Right hindlimb (tissue), 1 donor: ENCODE data around the gene RPP25L.

Experiments used
- DNase-seq: peaks from one replicate; pipeline ENCODE4 v3.0.0-alpha.2; 2018

Gene RPP25L

DNA sequence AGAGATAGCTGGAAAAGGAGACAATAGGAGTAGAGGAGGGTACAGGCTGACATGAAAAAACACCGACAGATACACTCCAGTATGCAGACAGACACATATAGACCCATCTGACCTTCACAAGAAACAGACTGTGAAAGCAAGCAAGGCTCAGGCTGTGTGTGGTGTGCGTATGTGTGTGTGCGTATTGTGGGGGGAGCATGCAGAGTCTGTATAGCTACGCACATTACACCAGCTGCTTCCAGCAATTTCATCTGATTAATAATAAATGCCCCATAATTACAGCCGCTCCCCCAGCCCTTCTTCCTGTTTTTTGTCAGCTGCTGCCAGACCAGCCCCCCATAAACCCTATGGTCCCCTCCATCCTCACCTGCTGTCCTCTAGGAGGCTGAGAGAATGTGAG, 29.1 kb downstream of the RPP25L start:
- DNase-seq: no peak

DNA sequence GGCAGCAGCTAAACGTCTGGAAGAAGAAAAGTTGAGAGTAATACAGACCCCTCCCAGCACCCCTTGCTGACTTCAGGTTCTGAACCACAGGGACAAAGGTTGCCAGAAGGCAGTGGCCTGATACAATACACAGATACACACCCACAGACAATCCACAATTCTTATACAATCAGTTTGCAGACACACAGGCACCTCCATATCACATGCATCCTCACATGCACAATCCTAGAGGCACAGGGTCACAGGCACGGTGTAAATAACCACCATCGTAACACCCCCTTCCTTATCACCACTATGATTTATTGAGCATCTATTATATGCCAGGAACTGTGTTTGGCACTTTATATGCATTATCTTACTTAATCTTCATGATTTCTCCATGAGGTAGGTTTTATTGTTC, 30.6 kb downstream of the RPP25L start:
- no peak for DNase-seq

DNA sequence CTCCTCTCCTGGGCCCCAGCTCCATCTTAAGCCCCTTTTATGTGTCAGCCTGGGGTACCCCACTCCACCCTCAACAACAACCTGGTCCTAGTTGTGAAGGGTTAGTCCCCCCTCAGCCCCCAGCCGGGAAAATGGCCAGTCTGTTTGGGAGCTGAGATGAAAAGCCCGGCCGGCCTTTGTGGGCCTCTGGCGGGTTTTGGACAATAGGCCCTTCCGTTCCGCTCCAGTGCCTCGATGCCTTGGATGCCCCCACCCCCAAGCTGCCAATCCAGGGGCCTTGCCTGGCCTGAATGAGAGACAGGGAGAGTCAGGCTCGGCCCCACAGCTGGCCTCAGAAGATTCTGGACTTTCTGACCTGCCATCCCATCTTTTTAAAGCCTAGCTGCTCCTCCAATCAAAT, 31.5 kb downstream of the RPP25L start:
- DNase-seq: no peak

DNA sequence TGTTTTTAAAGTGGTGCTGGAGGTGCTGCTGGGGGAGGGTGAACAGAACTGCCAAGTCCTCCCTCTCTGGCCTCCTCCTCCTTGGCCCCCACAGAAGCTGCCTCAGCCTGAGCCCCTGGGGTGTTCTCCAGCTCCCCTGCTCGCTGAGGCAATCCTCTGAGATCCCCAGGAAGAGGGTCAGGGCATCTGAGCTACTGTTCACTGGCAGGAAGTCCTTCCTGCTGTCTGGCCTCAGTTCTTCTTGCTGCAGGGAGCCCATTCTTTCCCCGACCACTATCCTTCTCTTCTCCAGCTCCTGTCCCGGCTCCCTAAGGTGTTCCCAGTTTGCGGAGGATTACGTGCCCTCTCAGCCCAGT, 32.1 kb downstream of the RPP25L start:
- DNase-seq: no peak

DNA sequence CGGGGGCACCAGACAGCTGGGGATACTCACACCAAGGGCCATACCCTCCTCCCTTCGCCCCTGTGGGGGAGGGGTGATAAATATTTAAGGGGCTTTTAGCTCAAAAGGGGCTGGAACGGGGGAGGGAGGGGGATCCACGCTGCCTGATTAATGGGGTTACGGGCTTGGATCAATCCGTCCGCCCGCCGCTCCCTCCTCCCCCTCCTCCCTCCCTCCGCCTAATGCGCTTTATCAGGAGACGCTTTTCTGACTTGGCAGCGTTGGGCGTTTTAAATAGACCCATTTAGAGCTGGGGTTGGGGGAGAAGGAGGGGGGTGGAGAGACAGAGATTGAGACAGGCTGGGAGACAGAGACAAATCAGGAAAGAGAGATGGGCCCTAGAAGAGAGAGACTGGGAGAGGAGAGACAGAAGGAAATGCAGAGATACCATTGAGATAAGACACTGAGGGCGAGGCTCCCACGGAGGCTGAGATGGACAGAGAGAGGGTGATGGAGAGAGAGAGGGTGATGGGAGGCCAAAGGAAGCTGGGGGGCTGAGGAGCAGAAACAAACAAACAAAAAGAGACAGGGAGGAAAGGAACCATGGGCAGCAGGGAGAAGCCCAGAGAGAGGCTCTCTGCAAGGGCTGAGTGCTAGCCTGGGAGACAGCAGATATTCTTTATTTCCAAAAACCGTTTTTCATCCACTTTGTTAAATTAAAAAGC, 32.6 kb downstream of the RPP25L start:
- DNase-seq: no peak

DNA sequence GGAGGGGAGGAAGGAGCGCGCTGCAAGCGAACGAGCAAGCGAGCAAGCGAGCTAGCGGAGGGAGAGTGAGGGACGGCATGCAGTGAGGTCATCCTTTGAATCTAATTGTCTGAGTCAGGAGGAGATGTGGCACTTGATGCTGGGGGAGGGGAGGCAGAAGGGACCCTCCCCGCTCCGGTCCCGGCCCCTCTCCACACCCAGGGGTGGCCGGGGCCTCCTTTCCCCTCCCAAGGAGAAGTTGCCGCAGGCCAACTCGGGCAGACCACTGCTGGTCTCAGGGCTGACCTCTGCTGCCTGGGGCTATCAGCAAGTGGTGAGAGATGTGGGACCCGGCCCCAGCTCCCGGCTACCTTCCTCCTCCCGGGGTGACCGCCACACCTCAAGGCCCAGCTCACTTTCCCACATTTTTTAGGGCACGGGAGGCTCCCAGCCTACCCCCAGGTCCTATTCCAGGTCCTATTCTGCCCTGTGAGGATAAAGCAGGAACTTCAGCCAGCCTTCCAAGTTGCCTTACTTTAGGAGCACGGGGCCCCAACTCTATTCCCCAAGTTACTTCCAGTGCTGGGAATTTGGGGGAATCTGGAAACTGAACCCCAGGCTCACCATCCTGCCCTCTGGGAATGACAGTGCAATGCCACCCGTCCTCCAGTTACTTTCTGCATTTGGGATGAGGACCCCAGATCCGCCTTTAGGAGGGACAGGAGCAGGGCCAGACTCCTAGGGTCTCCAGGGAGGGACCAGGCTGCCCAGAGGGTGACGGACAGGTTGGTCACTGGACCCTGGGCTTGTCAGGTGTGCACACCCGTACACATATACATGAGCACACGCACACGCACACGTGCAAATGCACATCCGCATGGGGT, 33.4 kb downstream of the RPP25L start:
- DNase-seq: peak; percentile 77

DNA sequence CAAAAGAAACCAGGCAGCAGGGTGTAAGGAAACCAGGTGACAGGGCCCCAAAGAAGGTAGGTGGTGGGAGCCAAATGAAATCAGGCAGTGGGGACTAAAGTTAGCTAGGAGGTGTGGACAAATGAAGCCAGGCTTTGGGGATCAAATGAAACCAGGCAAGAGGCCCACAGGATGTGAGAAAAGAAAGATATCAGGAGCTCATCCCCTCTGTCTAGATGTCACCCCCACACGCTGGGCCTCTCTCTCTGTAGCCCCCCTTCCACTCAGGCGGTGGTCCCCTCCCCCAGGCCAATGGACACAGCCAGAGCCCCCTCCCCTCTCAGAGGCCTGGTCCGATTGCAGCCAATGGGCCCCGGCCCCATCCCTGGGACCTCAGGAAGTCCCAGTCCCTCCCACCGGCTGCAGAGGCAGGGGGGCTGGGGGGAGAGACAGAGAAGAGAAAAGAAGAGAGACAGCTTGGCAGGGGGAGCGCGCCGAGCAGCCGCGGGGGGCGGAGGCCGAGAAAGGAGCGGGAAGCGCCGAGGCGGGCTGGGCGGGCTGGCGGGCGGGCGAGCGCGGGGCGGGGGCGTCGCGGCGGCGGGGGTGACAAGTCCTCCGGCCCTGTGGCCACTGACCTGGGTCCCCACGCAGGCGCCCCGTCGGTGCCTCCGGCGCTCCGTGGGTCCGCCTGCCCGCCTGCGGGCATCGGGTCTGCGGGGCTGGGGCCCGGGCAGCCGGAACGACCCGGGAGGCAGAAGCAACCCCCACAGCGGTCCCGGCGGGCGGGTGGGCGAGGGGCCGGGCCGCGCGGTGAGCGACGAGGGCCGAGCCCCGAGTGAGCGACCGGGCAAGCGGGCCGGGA, 34.3 kb downstream of the RPP25L start:
- DNase-seq: peak; percentile 94

DNA sequence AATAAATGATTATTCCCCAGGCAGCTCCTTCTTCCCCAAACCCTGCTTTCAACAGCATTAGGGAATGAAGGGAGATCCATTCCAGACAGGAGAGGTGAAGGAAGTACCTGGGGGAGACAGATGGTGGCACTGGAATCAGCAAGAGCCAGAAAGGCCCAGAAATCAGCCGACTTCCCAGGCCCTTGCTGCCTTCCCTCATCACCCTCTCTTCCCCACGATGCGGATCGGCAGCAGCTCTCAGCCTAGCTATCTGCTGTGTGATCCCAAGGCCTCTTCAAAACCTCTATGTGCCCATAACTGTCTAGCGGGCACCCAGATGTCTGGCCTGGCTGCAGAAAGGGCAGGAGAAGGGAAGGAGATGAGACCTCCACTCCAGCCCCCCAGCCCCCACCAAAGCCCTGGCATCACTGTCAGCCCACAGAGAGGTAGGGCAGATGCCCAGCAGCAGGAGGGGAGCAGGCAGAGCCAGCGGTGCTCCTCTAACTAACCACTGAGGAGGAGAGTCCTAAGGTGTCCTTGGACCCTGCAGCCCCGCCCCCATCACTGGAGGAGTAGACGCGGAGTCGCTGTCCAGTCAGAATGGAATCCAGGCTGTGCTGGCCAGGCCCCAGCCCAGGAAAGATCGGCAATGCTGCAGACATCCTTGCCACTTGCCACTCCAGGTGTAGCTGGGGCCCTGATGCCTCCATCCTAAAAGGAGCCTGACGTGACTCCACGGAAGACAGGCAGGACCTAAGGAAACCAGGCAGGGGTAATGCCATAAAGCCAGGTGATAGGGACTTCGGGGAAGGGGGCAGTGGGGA, 35.1 kb downstream of the RPP25L start:
- peak; percentile 64 for DNase-seq

DNA sequence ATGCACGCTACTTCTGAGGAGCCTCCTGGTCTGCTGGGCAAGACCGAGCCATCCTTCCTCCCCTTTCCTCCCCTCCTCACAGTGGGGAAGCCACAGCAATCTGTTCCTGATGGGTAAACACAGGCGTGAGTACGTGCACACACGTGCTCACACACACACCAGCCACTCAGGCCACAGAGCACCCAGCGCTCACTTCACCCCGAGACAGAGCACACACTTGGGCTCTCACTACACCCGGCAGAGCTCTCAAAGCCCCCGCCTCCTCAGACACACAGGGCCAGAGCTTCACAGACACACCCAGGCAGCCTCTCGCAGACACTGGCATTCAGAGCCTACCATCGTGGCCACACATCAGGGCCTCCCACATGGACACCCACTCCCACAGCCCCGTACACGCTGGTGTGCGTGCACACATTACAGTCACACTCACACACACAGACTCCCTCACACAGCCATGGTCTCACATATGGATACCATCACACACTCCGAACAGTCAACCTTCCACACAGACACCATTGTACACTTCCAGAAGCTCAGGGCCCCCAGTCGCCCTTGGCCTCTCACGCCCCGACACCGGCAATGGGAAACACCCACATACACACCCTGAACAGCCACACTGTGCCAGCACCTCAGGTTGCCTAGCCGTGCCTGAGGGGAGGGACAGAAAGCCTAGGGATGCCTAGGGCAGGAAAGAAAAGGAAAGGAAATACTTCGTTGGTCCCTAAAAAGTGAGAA, 35.9 kb downstream of the RPP25L start:
- DNase-seq: no peak

DNA sequence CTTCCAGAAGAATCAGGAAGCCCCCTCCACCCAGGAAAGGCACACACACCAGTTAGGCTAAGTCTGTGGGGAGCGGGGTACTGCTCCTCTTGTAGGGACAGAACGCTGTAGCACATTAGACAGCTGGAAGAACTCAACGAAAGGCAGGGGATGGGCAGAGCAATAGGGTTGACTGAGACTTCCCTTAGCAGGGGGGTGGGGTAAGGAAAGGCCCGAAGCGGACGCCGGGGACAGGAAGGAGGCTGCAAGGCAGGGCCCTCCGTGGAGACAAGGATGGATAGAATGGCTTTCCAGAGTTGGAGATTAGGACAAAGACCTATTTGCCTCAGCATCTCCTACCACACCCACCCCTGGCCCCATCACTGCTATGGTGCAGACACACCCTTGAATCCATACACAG, 36.7 kb downstream of the RPP25L start:
- DNase-seq: no peak

DNA sequence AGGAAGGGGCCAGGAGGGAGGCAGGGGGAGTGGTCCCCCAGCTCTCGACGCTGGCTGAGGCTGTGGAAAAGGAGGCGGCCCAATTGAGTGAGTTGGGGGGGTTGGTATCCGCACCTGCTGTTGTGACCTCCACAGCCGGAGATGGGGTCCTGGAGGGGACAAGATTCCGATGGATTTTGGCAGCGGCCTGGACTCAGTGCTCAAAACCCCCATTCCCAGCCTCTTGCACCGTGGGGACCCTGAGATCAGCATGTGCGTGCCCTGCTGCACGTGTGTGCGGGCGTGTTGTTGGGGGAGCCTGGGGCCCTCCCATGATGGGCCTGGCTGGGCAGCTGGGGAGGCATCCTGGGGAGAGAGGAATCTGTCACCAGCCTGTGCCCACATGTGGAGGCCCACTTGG, 37.3 kb downstream of the RPP25L start:
- peak; percentile 75 for DNase-seq

DNA sequence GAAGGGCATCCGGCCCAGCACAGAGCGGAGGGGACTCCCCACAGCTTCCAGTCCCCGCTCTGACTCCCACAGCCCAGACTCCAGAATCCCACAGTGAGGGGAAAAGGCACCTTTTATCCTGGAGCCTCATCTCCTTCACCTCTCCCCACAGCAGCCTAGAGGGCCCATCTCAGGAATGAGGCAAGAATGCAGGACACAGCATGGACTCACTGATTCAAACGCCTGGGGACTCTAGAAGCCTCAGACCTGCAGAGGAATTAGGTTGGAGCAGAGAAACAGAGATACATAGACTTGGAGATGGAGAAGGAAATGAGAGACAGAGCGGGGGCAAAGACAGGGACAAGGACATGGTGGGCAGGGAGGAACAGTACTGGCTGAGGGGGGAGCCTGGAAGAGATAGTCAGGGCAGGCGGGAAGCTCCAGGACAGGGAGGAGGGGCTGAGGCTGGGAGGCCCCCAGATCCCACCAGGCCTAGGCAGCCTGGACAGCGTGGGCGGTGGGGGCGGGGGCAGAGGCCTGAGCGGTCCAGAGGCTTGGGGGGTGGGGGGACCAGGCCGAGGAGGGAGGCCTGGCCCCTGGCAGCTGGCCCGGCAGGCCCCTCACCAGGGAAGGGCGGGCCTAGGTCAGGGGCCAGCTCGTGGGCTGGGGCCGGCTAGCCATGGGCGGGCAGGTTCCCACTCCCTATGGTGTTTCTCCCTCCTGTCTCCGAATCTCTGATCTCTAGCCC, 38.1 kb downstream of the RPP25L start:
- peak; percentile 55 for DNase-seq

DNA sequence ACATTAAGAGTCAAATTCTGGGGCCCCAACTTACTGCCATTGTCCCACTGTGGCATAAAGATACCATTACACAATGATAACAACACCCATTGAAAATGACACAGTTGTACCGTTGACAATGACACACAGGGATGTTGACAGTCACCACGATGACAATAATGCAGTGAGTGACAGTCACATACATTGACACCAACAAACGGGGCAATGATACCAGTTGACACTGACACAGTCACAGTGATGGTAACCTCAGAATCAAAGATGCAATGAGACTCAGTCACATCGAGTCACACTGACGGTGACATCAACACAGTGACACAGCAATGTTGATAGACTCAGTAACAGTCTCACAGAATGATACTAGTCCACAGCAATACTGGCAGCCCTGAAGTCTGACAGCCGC, 39.3 kb downstream of the RPP25L start:
- DNase-seq: no peak

DNA sequence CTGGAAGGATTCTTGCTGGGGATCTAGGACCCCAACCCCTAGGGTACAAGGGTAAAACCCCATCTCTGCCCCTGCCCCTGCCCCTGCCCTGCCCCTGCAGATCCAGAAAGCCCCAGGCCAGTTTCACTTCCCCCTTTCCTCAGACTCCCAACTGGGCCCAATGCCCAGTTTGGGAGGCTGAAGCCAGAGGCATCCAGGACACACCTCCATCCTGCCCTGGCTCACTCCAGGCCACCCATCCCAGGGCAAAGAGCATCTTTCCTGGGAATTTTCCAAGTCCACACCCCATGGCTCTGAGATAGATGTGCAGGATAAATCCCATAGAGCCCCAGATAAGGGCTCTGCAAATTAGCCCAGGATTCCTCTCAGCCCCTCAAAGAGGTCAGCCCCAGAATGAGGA, 39.8 kb downstream of the RPP25L start:
- DNase-seq: no peak

DNA sequence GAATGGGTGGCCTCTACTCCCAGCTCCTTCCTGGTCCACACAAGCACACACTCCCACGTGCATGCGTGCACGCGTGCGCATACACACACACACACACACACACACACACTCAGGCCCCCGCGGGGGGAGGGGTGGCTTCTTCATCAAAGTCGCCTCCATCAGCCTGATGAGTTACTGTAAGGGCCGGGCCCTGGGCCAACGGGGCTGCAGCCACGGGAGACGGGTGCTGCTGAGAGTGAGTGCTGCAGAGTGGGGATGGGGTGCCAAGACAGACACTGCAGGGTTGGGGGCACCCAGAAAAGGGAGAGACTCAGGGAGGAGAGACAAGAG, 40.5 kb downstream of the RPP25L start:
- DNase-seq: peak; percentile 53

DNA sequence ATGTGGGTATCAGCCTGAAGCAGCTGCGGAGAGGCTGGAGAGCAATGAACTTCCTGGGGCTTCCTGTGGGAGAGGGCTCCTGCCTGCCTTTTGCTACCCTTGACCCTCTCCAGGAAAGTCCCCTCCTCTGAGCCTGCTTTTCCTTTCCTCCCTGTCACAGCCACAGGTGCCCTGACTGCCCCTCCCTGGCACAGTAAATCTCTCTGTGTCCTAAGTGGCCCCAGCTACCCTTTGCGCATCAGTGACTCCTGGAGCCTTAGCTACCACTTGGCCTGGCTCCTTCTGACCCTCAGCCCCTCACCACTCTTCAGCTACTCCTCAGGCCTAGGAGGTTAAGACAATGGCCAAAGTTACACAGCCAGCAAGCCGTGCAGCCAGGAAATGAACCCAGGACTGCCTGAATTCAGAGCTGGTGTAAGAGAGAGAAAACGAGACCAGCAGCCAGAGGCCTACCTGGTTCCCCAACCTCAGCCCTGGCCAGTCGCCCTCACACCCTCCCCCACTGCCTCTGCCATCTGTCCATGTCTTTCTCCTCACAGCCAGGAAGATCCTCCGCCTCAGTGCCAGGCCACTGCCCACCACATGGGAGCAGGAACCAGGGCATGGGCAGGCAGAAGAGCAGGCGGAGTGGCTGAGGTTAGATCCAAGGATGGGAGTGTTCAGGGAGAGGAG, 41.0 kb downstream of the RPP25L start:
- no peak for DNase-seq

DNA sequence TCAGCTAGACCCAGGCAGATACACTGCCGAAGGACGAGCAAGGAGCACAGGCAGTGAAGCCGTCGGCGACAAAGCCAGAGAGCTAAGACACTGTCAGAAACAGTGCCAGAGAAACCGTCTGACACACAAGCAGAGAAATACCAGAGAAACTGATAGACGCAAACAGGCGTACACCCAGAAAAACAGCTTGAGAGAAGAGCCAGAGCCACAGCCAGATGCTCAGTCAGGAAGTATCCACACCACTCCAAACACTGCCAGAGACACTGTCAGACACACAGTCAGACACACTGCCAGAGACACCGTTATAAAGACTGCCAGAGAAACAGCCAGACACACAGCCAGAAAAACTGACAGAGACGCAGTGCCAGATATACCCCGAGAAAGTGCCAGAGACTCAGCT, 41.5 kb downstream of the RPP25L start:
- no peak for DNase-seq

DNA sequence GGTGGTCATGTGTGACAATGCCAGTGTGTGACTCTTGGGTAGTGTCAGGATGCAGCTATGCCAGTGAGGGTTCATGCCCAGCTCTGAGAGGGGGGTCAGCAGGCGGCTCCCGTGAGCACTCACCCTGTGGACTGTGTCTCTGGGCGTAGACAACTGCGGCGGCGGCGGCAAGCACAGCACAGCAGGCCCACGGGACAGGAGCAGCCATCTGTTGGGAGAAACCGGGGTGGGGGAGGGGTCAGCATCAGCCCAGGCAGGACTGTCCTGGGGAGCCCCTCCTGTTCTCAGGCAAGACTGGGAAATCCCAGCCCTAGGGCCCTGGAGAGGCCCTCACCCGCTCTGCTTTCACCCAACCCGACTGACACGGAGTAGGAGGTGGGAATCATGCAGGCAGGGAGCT, 43.1 kb downstream of the RPP25L start:
- DNase-seq: no peak

DNA sequence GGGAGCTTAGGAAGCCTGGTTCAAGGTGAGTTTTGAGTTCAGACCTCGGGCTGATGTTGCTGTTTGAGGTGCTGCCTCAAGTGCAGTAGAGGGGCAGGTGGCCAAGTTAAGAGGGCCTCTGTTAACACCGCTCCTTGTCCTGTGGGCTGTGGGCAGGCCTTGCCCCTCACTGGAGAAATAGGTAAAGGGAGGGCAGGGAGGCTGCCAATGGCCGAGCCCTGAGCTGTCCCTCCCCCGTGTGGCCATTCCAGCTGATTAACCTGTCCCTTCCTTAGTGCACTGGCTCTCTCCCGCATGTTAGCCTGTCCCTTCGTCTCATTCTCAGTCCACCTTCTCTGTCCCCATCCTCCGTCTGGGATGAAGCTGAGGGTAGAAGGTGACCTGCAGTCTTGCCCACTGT, 43.8 kb downstream of the RPP25L start:
- no peak for DNase-seq

DNA sequence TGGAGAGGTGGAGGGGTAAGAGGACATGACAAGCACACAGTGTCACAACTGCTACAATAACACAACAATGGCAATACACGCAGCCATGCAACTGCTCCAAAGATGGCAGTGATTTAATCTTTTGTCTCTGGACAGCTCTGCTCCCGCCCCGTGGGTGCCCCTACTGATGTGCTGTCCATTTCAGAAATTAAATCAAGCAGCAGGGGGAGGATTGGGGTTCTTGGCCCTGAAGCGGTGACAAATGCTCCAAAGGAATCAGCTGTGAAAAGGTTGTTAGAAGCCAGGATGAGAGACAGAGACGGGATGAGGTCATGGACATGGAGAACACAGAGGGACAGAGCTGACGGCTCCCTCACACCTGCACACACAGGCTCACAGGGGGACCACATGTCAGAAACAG, 44.9 kb downstream of the RPP25L start:
- DNase-seq: no peak

DNA sequence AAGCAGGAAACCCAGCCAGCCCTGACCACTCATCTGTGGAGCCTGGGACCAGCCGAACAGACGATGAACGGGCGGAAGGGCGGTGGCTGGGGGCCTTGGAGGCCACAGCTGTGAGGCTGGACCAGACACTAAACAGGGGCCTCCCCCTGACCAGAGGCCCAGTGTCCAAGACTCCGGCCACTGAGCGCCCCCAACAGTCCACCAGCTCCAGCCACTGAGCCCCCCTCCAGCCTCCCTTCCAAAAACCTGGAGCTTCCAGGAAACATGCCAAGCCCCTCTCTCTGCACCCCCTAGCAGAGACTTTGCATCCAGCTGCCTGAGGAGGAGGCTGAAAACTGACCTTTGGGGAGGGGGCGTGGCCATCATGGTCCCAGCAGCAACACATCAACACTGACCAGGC, 45.6 kb downstream of the RPP25L start:
- DNase-seq: peak; percentile 74
